Stimulated activated CD4-positive, alpha-beta T cell treated with anti-CD3 and anti-CD28 coated beads, Interleukin-4, amount 100 ng/mL, for 24 hours (primary cell): ENCODE measurements around the gene FHOD1.

Source experiments
- DNase-seq: peaks from one replicate; pipeline ENCODE4 v3.0.0-alpha.2; 2020

Gene FHOD1

GRCh38 chr16:67247192-67248072, at the start of gene FHOD1:
Gene FHOD1, minus strand, starts transcription at chr16:67247481. Its CDS starts 71 bp downstream, at chr16:67247410.
- DNase-seq, result peak; percentile 97

GRCh38 chr16:67296420-67296819, 49.1 kb upstream of the FHOD1 start:
- DNase-seq, result no peak

GRCh38 chr16:67294938-67295361, 47.7 kb upstream of the FHOD1 start:
- no peak for DNase-seq

GRCh38 chr16:67294171-67294757, 47.0 kb upstream of the FHOD1 start:
- DNase-seq, result no peak

GRCh38 chr16:67291461-67291860, 44.2 kb upstream of the FHOD1 start:
- no peak for DNase-seq

- no peak for DNase-seq
These were observed 40.7 kb upstream of the FHOD1 start for GRCh38 chr16:67287960-67288359.

GRCh38 chr16:67286441-67287235, 39.4 kb upstream of the FHOD1 start:
- DNase-seq, result no peak

- DNase-seq, result no peak
These were observed 37.7 kb upstream of the FHOD1 start for GRCh38 chr16:67284699-67285646.

- no peak for DNase-seq
These were observed 36.7 kb upstream of the FHOD1 start for GRCh38 chr16:67283826-67284555.

- DNase-seq, result no peak
These were observed 36.0 kb upstream of the FHOD1 start for GRCh38 chr16:67283039-67283825.

- DNase-seq, result no peak
These were observed 35.1 kb upstream of the FHOD1 start for GRCh38 chr16:67282447-67282805.

- no peak for DNase-seq
These were observed 34.5 kb upstream of the FHOD1 start for GRCh38 chr16:67281536-67282446.

- DNase-seq, result no peak
These were observed 33.1 kb upstream of the FHOD1 start for GRCh38 chr16:67280090-67281015.

- DNase-seq, result peak; percentile 84
These were observed 32.2 kb upstream of the FHOD1 start, which contains the start of gene PLEKHG4 for GRCh38 chr16:67279296-67280089. Gene PLEKHG4, plus strand, starts transcription at chr16:67279532. Its CDS starts 513 bp downstream, at chr16:67280045.

GRCh38 chr16:67278773-67279295, 31.6 kb upstream of the FHOD1 start:
- peak; percentile 58 for DNase-seq

GRCh38 chr16:67277999-67278772, 30.9 kb upstream of the FHOD1 start:
- no peak for DNase-seq
